DND-41 (cell line): ENCODE results near the gene GOLGA6C.
"Not testable (repeated sequence)": the region's sequence is repeated elsewhere in the genome, so short reads cannot be mapped to it uniquely, and the experiment has no call there.

Experiments
- ATAC-seq: fragments of 200-7000 bp; cut with Tn5 transposase; 3 replicates; pipeline ENCODE4 v1.9.1; 2021; ENCODE audit warnings: low read depth; ENCODE audit not compliant: insufficient read depth
- DNase-seq: peaks from one replicate; pipeline ENCODE4 v3.0.0-alpha.2; 2020
- H2AFZ ChIP-seq: 2 replicates; pipeline ENCODE4 v1.6.0; 2012; ENCODE audit warnings: low read depth, low read length
- H3K27ac ChIP-seq: 2 replicates; pipeline ENCODE4 v1.5.1; 2012; ENCODE audit warnings: low read length, inconsistent platforms
- H3K27me3 ChIP-seq: fragments of 200-600 bp; sonication (generic); 2 replicates; pipeline ENCODE4 v1.6.0; 2012; ENCODE audit warnings: low read length, mild to moderate bottlenecking, inconsistent platforms; ENCODE audit not compliant: insufficient read depth, poor library complexity
- H3K36me3 ChIP-seq: 2 replicates; pipeline ENCODE4 v1.5.1; 2012; ENCODE audit warnings: low read length, inconsistent platforms; ENCODE audit not compliant: insufficient read depth
- H3K4me1 ChIP-seq: 2 replicates; pipeline ENCODE4 v1.5.1; 2012; ENCODE audit warnings: mild to moderate bottlenecking, low read length; ENCODE audit not compliant: insufficient read depth
- H3K4me2 ChIP-seq: 2 replicates; pipeline ENCODE4 v1.6.0; 2012; ENCODE audit warnings: mild to moderate bottlenecking, moderate library complexity, low read length, inconsistent platforms; ENCODE audit not compliant: insufficient read depth
- H3K4me3 ChIP-seq, 2 experiments: fragments of 200-600 bp in 1 of 2; shearing (Covaris generic) in 1 of 2; 2 replicates each; pipeline ENCODE4 v1.5.1; 2012 to 2016; ENCODE audit warnings: inconsistent platforms in 2 of 2, low read length in 2 of 2, mild to moderate bottlenecking in 2 of 2, low read depth in 1 of 2, moderate library complexity in 1 of 2
- H3K79me2 ChIP-seq: 2 replicates; pipeline ENCODE4 v1.6.0; 2012; ENCODE audit warnings: low read length, inconsistent platforms; ENCODE audit not compliant: insufficient read depth
- H3K9ac ChIP-seq: 2 replicates; pipeline ENCODE4 v1.6.0; 2012; ENCODE audit warnings: low read depth, mild to moderate bottlenecking, inconsistent platforms, low read length, moderate library complexity
- H3K9me3 ChIP-seq: 2 replicates; pipeline ENCODE4 v1.5.1; 2012; ENCODE audit warnings: low read length, moderate library complexity, mild to moderate bottlenecking, inconsistent platforms; ENCODE audit not compliant: insufficient read depth, severe bottlenecking
- H4K20me1 ChIP-seq: 2 replicates; pipeline ENCODE4 v1.6.0; 2012; ENCODE audit warnings: low read length; ENCODE audit not compliant: insufficient read depth
- EZH2 ChIP-seq: IDR thresholded peaks from 3 replicates; pipeline ENCODE4 v1.6.1; 2012; ENCODE audit warnings: borderline replicate concordance, low read depth, mild to moderate bottlenecking, moderate library complexity, low read length, inconsistent platforms; ENCODE audit not compliant: severe bottlenecking
- TF ChIP-seq, protein P1 (sequence below): IDR thresholded peaks from 2 replicates; pipeline ENCODE4 v1.5.1; 2012; ENCODE audit warnings: borderline replicate concordance, low read length, moderate library complexity, mild to moderate bottlenecking; ENCODE audit not compliant: poor library complexity, severe bottlenecking; ENCODE audit errors: extremely low read depth

The GOLGA6C gene

GRCh38 chr15:75223688-75224087, 34.4 kb upstream of the GOLGA6C start:
- TF ChIP-seq, protein P1, sequence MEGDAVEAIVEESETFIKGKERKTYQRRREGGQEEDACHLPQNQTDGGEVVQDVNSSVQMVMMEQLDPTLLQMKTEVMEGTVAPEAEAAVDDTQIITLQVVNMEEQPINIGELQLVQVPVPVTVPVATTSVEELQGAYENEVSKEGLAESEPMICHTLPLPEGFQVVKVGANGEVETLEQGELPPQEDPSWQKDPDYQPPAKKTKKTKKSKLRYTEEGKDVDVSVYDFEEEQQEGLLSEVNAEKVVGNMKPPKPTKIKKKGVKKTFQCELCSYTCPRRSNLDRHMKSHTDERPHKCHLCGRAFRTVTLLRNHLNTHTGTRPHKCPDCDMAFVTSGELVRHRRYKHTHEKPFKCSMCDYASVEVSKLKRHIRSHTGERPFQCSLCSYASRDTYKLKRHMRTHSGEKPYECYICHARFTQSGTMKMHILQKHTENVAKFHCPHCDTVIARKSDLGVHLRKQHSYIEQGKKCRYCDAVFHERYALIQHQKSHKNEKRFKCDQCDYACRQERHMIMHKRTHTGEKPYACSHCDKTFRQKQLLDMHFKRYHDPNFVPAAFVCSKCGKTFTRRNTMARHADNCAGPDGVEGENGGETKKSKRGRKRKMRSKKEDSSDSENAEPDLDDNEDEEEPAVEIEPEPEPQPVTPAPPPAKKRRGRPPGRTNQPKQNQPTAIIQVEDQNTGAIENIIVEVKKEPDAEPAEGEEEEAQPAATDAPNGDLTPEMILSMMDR: no peak
- no peak for TF ChIP-seq EZH2
- H3K4me1 ChIP-seq: no peaks in the 10 kb centered on the region
- ATAC-seq (no peak), DNase-seq (no peak)
- H3K4me2 ChIP-seq: no peak overlapping the region
- H3K27me3 ChIP-seq: peaks cover 2% of the 10 kb centered on the region
- H3K27ac ChIP-seq: no peak overlapping the region
- H2AFZ ChIP-seq: no peak overlapping the region
- no peaks in the 10 kb centered on the region for H3K36me3 ChIP-seq
- no peak overlapping the region for H3K4me3 ChIP-seq
- H3K9me3 ChIP-seq: no peaks in the 10 kb centered on the region
- no peaks in the 10 kb centered on the region for H3K79me2 ChIP-seq
- no peak overlapping the region for H3K9ac ChIP-seq
- no peaks in the 10 kb centered on the region for H4K20me1 ChIP-seq

DNA sequence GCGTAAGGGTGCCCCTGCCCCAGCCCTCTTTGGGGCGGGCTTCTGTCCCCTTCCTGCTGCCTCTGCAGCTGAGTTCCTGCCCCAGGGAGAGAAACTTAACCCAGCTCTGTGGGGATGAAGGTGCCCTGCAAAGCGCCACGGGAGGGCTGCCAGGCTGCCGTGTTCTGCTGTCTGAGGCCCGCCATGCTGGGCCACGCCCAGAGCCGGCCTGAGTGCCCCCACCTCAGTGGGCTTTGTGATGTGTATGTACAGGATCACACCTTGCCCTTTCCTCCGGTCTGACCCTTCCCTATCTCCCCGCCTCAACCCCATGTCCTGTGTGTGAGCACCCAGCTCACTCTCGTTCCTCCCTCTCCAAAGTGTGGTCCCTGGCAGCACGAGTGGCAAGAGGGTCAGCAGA, 33.9 kb upstream of the GOLGA6C start:
- H3K27me3 ChIP-seq: peaks cover 2% of the 10 kb centered on the region
- H3K27ac ChIP-seq: no peak overlapping the region
- H2AFZ ChIP-seq: no peak overlapping the region
- H3K79me2 ChIP-seq: no peaks in the 10 kb centered on the region
- no peak overlapping the region for H3K4me3 ChIP-seq
- no peaks in the 10 kb centered on the region for H4K20me1 ChIP-seq
- H3K36me3 ChIP-seq: no peaks in the 10 kb centered on the region
- no peaks in the 10 kb centered on the region for H3K9me3 ChIP-seq
- DNase-seq (no peak), ATAC-seq (no peak)
- TF ChIP-seq, protein P1: no peak
- TF ChIP-seq EZH2: no peak
- no peak overlapping the region for H3K9ac ChIP-seq
- no peaks in the 10 kb centered on the region for H3K4me1 ChIP-seq
- H3K4me2 ChIP-seq: no peak overlapping the region

DNA sequence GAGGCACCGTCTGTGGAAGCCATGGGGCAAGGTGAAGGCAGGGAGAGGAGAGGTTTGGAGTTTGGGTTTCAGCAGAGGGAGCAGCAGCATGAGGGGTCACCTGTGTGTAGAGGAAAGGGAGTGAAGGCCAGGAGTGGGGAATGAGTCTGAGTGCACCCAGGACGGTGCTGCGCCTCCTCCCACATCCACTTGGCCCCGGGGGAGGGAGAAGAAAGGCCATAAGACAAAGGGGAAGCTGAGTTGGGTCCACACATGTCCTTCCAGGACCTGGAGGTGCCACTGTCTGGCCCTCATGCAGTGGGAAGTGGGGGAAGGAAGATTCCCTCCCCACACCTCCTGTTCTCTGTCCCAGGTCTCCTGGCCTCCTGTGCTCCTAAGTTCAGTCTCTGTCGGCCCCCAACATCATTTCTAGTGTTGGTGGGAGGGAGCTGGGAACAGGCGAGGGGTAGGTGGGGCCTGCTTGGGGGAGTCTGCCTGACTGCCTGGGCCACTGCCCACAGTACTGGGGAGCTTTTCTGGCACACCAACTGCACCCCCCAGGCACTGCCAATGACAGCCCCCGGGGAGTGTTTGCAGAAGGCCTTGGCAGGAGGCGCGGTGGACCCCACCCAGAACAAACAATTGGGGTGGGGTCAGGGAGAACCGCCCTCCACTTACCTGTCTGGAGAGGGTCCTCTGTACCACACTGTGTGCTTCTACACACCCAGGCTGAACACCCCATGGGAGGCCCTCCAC, 32.9 kb upstream of the GOLGA6C start:
- not testable (repeated sequence) for ATAC-seq, H3K9me3 ChIP-seq, H3K36me3 ChIP-seq, H4K20me1 ChIP-seq, H3K9ac ChIP-seq, H3K4me1 ChIP-seq, H3K4me3 ChIP-seq, H3K79me2 ChIP-seq, H3K27me3 ChIP-seq, H2AFZ ChIP-seq, H3K4me2 ChIP-seq, H3K27ac ChIP-seq, DNase-seq

- Histone ChIP-seq H3K27me3 (peaks cover 2% of the 10 kb centered on the region), H3K79me2 (no peaks in the 10 kb centered on the region), H2AFZ (no peak overlapping the region), H3K4me2 (no peak overlapping the region), H3K9ac (no peak overlapping the region), H4K20me1 (no peaks in the 10 kb centered on the region), H3K4me1 (no peaks in the 10 kb centered on the region), H3K9me3 (no peaks in the 10 kb centered on the region), H3K36me3 (no peaks in the 10 kb centered on the region), H3K27ac (no peak overlapping the region), H3K4me3 (no peak overlapping the region)
- TF ChIP-seq, protein P1: no peak
- TF ChIP-seq EZH2: no peak
- DNase-seq (no peak), ATAC-seq (no peak)
These were observed 32.0 kb upstream of the GOLGA6C start for GRCh38 chr15:75225951-75226732.

- not testable (repeated sequence) for H3K4me1 ChIP-seq, ATAC-seq, H3K4me3 ChIP-seq, H4K20me1 ChIP-seq, H2AFZ ChIP-seq, H3K27ac ChIP-seq, H3K79me2 ChIP-seq, H3K36me3 ChIP-seq, H3K9ac ChIP-seq, H3K4me2 ChIP-seq, DNase-seq, H3K27me3 ChIP-seq, H3K9me3 ChIP-seq
These were observed 31.0 kb upstream of the GOLGA6C start for GRCh38 chr15:75227112-75227511.
